ENCODE measurements around the gene ZFY.

- TF ChIP-seq CTCF (optimal IDR thresholded peaks at IDR 0.05 in 1 of 3, IDR thresholded peaks at IDR 0.05 in 1 of 3, conservative IDR thresholded peaks at IDR 0.05 in 1 of 3; ENCODE audit: extremely low read depth in 1 of 3, insufficient read depth in 2 of 3, low read length in 3 of 3) (no peak), EZH2 (IDR thresholded peaks at IDR 0.05; ENCODE audit: low read length) (no peak)
Observed at GRCh38 chrY:2907356-2907755, 27.8 kb upstream of the ZFY start.

Data from keratinocyte (primary cell).